ENCODE measurements around the gene LRRC4. TPM values are rescaled to one million over a fixed set of nuclear protein-coding genes. Genes with fewer than 3 reads are reported as not detected.

The LRRC4 gene
- total RNA-seq, 2 experiments from 2014 or later, result not detected

DNA sequence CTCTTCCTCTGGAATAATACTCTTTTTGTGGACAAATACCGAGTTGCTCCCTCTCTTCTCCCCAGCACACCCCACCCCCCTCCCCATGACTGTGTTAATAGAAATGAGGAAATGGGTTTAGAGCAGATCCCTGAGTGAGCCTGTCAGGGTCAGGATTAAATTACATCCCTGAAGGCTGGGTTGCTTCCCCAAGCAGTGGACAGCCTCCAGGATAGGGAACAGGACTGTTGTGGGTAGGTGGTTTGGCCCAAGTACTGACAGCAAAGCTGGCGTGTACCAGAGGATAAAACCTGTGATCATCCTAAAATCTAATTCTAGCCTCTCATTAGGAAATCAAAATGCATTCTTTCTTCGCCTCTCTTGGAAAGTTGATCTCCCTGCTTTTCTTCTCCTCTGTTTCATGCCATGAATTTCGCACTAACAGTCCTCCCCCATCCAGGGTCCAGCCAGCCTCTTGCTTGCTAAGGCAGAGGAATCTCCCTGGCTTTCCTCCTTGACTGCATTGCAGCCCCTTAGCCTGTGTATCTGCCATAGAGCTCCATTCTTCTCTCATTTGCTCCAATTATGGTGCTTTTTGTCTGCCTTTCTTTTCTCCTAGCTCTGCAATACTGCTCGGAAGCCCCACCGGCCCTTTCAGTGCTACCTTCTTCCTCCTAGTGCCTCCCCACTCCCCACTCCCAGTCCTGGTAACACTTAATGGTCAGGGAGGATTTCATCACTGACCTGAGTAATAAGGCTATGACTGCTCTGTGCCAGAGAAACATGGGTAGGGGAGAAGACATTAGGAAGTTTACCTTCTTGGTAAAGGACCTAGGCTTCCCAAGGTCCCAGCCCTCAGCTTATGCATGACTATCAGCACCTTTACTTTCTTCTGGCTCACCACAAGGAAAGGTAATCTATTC is 8.4 kb downstream of the LRRC4 start:
- Mint-ChIP-seq H3K4me1 (no peaks in the 10 kb centered on the region), H3K9me3 (no peaks in the 10 kb centered on the region), H3K27ac (no peak overlapping the region), H3K27me3 (no peaks in the 10 kb centered on the region), H3K36me3 (ENCODE audit: low read depth) (peaks cover 4% of the 10 kb centered on the region), H3K4me3 (no peak overlapping the region)
- ChIA-PET CTCF (interaction anchor here (0.7 kb wide), 1 partner anchor 7 kb away, joined by 3 read pairs; no protein-coding TSS in a partner anchor), POLR2A (no interaction called here)
- DNase-seq, result no peak

DNA sequence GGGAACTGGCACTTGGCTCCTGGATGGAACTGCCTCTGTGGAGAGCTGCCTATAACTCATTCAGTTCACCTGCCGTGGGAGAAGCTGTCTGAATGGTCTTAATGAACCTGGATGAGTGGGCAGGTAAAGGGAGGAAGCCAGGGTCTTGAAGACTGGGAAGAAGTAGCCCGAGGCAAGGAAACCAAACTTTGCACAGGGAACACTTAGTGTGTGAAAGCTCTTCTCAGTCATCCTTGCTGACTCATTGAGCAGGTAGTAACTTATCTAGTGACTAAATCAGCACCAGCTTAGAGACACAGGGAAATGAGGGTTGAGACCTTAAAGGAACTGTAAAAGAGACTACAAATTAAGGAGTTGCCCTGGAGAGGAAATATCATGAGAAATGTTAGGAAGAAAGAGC is 9.9 kb downstream of the LRRC4 start:
- DNase-seq, result no peak
- Mint-ChIP-seq H3K4me1 (no peaks in the 10 kb centered on the region), H3K27me3 (no peaks in the 10 kb centered on the region), H3K9me3 (no peaks in the 10 kb centered on the region), H3K36me3 (ENCODE audit: low read depth) (peaks cover 4% of the 10 kb centered on the region), H3K27ac (no peak overlapping the region), H3K4me3 (no peak overlapping the region)
- ChIA-PET POLR2A (no interaction called here), CTCF (interaction anchor here (0.5 kb wide), 1 partner anchor 18 kb away, joined by 4 read pairs; no protein-coding TSS in a partner anchor)

DNA sequence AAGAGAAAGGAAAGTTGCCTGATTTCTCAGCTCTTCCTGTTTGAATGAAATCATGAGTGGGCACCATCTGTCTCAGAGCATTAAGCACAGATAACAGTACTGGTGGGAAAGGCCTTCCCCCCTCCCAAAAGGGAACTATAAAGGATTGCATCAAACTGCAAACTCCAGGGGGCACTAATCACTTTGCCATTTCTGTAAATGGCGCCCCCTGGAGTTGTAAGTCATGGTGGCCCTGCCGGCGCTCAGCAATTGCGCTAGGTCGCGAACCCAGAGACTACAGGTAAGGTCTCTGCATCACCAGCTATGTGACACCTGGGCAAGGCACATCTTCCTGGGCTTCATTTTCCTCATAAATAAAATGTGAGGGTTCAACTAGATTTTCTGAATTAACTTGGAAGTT is 11.1 kb downstream of the LRRC4 start:
- Mint-ChIP-seq H3K9me3 (no peaks in the 10 kb centered on the region), H3K4me1 (no peaks in the 10 kb centered on the region), H3K4me3 (no peak overlapping the region), H3K27ac (no peak overlapping the region), H3K27me3 (no peaks in the 10 kb centered on the region), H3K36me3 (ENCODE audit: low read depth) (peaks cover 4% of the 10 kb centered on the region)
- peak; percentile 27 for DNase-seq
- ChIA-PET POLR2A (no interaction called here), CTCF (interaction anchor here (0.9 kb wide), 1 partner anchor 9 kb away, joined by 3 read pairs; no protein-coding TSS in a partner anchor)

DNA sequence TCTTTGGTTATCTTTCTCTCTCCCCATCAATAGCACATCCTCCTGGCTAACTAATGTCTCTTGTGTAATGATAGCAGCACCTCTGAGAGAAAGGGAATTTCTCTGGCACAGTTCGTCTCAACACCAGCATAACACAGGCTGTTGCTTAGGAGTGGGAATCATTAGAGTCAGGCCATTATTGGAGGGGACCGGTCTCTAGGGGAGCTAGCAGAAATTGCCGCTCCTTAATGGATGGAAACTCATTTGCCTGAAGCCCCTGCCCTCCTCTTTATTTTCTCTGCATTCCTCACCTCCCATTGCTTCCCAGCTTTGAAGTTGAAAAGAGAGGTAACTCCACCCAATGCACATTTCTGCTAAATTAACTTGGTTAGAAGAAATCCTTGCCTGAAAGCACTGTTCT is 11.9 kb downstream of the LRRC4 start:
- no peak overlapping the region for H3K4me3 Mint-ChIP-seq
- ChIA-PET CTCF (interaction anchor here (0.9 to 1.3 kb wide), 3 partner anchors 8 to 64 kb away, joined by 3 read pairs; no protein-coding TSS in a partner anchor), POLR2A (no interaction called here)
- no peaks in the 10 kb centered on the region for H3K9me3 Mint-ChIP-seq
- no peaks in the 10 kb centered on the region for H3K4me1 Mint-ChIP-seq
- no peak overlapping the region for H3K27ac Mint-ChIP-seq
- no peak for DNase-seq
- H3K27me3 Mint-ChIP-seq, result no peaks in the 10 kb centered on the region
- H3K36me3 Mint-ChIP-seq (ENCODE audit: low read depth), result peaks cover 4% of the 10 kb centered on the region

DNA sequence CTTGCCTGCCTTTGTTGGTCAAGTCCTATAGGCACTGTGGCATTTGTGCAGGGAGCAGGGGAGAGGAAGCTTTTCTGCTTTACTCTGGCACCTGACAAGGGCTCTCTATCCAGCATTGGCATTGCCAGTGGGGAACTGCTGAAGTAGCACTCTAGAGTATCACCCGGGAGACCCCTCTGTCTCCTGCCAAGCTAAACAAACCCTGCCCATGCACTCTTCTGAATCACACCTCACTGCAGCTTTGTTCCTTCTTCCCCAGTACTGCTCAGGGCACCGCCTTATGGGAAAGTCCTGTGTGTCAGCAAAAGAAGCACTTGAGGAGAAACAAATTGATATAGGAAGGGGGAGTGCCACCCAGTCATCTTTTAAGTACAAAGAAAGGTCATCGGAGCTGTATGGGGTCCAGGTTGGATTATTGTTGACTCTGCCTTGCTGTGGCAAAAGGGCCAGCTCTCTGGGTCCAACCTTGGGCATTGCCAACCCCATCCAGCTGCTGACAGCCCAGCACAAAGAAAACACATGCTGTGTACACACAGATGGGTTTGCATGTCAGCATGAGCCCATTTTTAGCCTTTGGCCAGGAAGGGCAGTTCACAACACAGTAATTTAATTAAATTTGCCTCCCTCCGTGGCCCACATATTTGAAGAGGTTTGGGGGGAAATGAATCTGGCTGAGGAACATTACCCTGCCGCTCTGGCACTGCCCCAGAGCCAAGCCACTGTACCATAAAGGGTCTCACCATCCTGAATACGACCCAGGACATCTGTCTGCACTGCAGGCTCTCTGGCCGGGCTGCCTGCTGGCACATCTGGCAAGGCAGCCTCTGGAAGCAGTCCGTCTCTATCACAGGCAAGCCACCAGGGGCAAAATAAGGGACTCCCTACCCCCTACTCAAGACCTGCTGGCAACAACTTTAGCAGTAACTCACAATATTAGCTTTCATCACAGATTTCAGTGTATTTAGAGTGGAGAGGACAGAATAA is 13.1 kb downstream of the LRRC4 start:
- no peak overlapping the region for H3K27ac Mint-ChIP-seq
- no peak for DNase-seq
- H3K9me3 Mint-ChIP-seq, result no peaks in the 10 kb centered on the region
- no peaks in the 10 kb centered on the region for H3K27me3 Mint-ChIP-seq
- H3K4me3 Mint-ChIP-seq, result no peak overlapping the region
- H3K36me3 Mint-ChIP-seq (ENCODE audit: low read depth), result peaks cover 4% of the 10 kb centered on the region
- ChIA-PET CTCF (interaction anchor here (0.6 to 1.4 kb wide), 4 partner anchors 9 to 153 kb away, joined by 3 read pairs; no protein-coding TSS in a partner anchor), POLR2A (no interaction called here)
- no peaks in the 10 kb centered on the region for H3K4me1 Mint-ChIP-seq

DNA sequence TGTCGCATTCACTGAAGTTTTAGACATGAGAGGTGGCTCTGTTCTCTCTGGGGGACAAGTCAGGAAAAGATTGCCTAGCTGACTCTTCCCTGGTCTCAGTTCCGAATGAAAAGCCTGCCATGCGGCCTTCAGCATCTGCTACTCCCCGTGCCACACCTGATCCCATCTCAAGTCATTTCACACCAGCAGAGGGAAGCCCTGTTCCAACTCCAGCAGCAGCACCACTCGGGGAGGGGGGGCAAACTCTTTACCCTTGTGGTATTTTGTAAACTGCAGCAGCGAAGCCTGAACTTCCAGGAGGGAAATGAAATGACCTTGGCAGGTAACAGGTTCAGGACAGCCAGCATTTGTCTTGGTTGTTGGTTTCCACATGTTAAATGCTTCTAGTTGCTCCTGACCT is 13.8 kb downstream of the LRRC4 start:
- Mint-ChIP-seq H3K27ac (no peak overlapping the region), H3K4me1 (no peaks in the 10 kb centered on the region), H3K36me3 (ENCODE audit: low read depth) (peaks cover 4% of the 10 kb centered on the region), H3K4me3 (no peak overlapping the region), H3K27me3 (no peaks in the 10 kb centered on the region), H3K9me3 (no peaks in the 10 kb centered on the region)
- CTCF ChIA-PET, result interaction anchor here (0.6 to 1.4 kb wide), 3 partner anchors 13 to 152 kb away, joined by 3 read pairs; no protein-coding TSS in a partner anchor
- DNase-seq, result no peak
- POLR2A ChIA-PET, result no interaction called here

DNA sequence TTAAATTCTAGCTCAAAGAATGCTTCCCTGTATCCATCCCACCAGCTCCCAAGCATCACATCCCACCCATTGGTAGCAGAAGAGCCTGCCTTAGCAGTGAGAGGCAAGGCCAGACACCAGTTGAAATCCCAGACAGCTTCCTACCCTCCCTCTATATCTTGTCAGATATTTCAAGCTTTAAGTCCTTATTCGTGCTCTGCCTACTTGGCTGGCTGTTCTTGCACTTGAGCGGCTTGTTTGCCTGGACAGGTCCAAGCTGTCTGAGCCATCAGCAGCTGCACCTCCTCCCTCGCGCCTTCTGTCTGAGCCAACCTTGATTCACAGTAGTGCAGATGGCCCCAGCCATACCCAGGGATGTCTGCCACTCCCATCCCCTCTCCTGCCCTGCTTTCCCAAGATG is 16.4 kb downstream of the LRRC4 start:
- H3K4me3 Mint-ChIP-seq, result no peak overlapping the region
- no peaks in the 10 kb centered on the region for H3K27me3 Mint-ChIP-seq
- DNase-seq, result no peak
- no peak overlapping the region for H3K27ac Mint-ChIP-seq
- no peaks in the 10 kb centered on the region for H3K36me3 Mint-ChIP-seq (ENCODE audit: low read depth)
- POLR2A ChIA-PET, result no interaction called here
- no peaks in the 10 kb centered on the region for H3K9me3 Mint-ChIP-seq
- no peaks in the 10 kb centered on the region for H3K4me1 Mint-ChIP-seq
- CTCF ChIA-PET, result interaction anchor here (0.6 to 1.2 kb wide), 2 partner anchors 16 to 150 kb away, joined by 3 to 4 read pairs; no protein-coding TSS in a partner anchor

DNA sequence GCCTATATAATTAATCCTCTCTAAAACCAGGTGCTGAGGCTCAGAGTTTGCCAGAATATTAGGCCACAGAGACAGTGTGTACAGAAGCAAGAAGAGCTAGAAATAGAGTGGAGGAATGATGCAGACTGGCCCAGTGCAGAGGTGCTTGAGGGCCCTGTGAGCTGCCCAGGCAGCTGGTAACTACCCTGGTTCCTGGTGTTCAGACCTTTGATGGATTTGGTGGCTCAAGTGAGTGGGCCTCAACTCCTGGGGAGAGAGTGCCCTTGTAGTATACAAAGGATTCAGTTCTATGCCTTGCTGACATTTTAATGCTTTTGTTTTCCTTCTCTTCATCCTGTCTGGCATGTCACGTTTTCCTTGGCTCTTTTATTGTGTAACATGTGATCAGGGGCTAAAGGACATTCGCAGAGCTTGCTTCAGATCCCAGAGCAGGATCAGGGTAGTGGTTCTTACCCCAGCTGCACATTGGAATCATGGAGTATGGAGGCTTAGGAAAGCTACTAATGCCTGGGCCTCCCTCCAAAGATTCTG is 20.0 kb downstream of the LRRC4 start:
- Mint-ChIP-seq H3K27ac (no peak overlapping the region), H3K4me1 (no peaks in the 10 kb centered on the region), H3K9me3 (no peaks in the 10 kb centered on the region), H3K4me3 (no peak overlapping the region), H3K27me3 (no peaks in the 10 kb centered on the region), H3K36me3 (ENCODE audit: low read depth) (peaks cover under 1% of the 10 kb centered on the region)
- CTCF ChIA-PET, result no interaction called here
- POLR2A ChIA-PET, result no interaction called here
- DNase-seq, result no peak

DNA sequence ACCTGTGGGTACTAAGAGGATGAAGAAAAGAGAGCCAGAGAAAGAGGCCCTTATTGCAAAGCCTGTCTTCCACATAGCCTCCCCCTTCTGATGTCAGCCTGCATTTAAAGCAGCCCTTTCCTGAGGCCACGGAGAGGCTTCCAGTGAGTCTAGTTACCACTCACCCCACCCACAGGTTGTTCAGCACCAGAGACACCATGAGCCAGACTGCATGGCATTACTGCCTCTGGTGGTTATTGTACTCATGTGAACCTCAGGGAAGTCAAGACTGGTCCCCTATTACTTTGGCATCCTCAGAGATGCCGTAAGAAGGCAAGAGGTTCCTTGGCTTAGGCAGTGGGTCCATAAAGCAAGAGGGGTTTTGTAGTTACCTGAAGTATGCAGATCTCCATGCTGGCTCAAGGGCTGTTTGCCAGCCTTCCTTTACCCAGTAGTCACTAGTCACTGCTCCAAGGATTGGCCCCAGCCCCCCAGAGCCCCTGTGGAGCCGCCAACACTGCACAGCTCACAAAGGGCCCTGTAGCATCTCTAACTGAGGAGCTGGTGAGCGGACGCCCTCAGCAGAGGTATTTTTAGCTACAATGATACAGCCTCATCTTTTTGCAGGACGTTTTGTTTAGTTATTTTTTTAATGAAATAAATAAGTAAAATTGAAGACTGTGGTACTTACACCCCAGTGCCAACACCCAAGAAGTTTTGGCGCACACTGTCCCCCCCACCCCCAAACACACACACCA is 20.7 kb downstream of the LRRC4 start:
- ChIA-PET POLR2A (no interaction called here), CTCF (no interaction called here)
- Mint-ChIP-seq H3K36me3 (ENCODE audit: low read depth) (peaks cover 3% of the 10 kb centered on the region), H3K4me1 (no peaks in the 10 kb centered on the region), H3K27ac (no peak overlapping the region), H3K4me3 (no peak overlapping the region), H3K27me3 (no peaks in the 10 kb centered on the region), H3K9me3 (no peaks in the 10 kb centered on the region)
- DNase-seq, result no peak

DNA sequence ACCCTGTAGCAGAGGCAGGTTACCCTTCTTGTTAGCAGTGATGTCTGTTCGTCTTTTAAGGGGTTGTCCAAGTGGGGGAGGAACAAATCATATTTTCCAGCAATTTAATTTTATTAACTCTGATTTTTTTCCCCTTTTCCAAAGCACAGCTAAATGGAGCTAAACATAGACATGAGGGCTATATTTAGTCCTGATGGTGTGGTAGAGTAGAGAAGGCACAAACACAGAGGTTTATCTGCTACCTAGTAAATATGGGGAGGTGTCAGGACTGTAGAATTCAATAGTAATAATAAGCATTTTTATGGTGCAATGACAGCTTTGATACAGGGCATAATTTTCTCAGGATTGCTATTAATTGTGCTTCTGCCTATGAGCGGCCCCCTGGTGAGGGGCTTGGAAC is 22.5 kb downstream of the LRRC4 start:
- CTCF ChIA-PET, result no interaction called here
- Mint-ChIP-seq H3K4me1 (peaks cover 10% of the 10 kb centered on the region), H3K4me3 (no peak overlapping the region), H3K27me3 (no peaks in the 10 kb centered on the region), H3K27ac (no peak overlapping the region), H3K9me3 (no peaks in the 10 kb centered on the region), H3K36me3 (ENCODE audit: low read depth) (peaks cover 3% of the 10 kb centered on the region)
- no peak for DNase-seq
- POLR2A ChIA-PET, result no interaction called here

DNA sequence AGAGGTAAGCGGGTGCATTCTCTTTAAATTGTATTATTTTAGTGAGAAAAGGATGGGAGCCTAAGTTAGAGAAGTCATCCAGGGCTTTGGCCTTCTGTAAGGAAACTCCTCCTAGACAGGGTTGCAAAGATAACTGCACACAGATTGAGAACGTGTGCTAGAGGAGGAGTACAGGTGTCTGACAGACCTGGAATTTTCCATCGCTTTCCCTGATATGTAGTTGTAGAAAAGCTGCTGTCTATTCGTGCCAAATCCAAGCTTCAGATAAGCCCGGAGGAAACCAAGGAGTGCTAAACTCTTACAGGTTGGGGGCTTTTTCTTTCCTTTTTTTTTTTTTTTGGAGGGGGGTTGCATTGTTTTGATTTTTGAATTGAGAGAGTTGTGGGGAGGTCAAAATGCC is 23.1 kb downstream of the LRRC4 start:
- peaks cover 3% of the 10 kb centered on the region for H3K36me3 Mint-ChIP-seq (ENCODE audit: low read depth)
- POLR2A ChIA-PET, result no interaction called here
- H3K9me3 Mint-ChIP-seq, result no peaks in the 10 kb centered on the region
- H3K27me3 Mint-ChIP-seq, result no peaks in the 10 kb centered on the region
- no peak overlapping the region for H3K4me3 Mint-ChIP-seq
- DNase-seq, result no peak
- CTCF ChIA-PET, result no interaction called here
- H3K4me1 Mint-ChIP-seq, result peaks cover 15% of the 10 kb centered on the region
- no peak overlapping the region for H3K27ac Mint-ChIP-seq

DNA sequence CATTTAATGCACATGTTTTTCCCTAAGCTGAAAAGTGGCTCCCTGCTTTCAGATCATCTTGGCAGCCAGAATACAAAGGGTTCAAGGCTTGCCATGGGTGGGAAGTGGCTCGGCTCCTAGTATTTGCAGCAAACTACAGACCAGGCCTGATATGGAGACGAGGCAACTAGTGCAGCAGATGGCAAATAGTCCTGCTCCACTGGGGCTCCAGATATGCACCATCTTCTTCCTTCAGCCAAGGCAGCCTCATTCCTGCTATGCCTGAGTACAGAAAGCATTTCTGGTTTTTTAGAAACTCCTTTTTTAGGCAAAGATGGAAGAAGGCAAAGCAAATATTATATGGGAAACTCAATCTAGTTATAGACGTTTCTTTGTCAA is 23.9 kb downstream of the LRRC4 start:
- Mint-ChIP-seq H3K9me3 (no peaks in the 10 kb centered on the region), H3K27ac (no peak overlapping the region), H3K4me3 (no peak overlapping the region), H3K4me1 (peaks cover 15% of the 10 kb centered on the region), H3K27me3 (no peaks in the 10 kb centered on the region), H3K36me3 (ENCODE audit: low read depth) (peaks cover 3% of the 10 kb centered on the region)
- ChIA-PET CTCF (no interaction called here), POLR2A (no interaction called here)
- DNase-seq, result no peak
